Loucy (cell line): ENCODE data around the gene DUSP28.

Source experiments
- H2AFZ ChIP-seq: fragments of 200-600 bp; sonication (generic); 2 replicates; pipeline ENCODE4 v1.6.0; 2016; ENCODE audit warnings: antibody characterized with exemption, mild to moderate bottlenecking, low read length, moderate library complexity
- H3F3A ChIP-seq: fragments of 200-600 bp; 2 replicates; pipeline ENCODE4 v1.6.0; 2016; ENCODE audit warnings: antibody characterized with exemption, low read depth, mild to moderate bottlenecking
- H3K27me3 ChIP-seq: fragments of 200-600 bp; sonication (generic); 2 replicates; pipeline ENCODE4 v1.6.1; 2014; ENCODE audit warnings: low read length, mild to moderate bottlenecking; ENCODE audit not compliant: insufficient read depth, poor library complexity, severe bottlenecking
- H3K36me3 ChIP-seq: fragments of 200-600 bp; sonication (generic); 2 replicates; pipeline ENCODE4 v1.6.1; 2016; ENCODE audit warnings: low read length; ENCODE audit not compliant: insufficient read depth
- H3K4me1 ChIP-seq: fragments of 200-600 bp; sonication (generic); 2 replicates; pipeline ENCODE4 v1.5.1; 2014; ENCODE audit warnings: low read length, mild to moderate bottlenecking; ENCODE audit not compliant: insufficient read depth, poor library complexity, severe bottlenecking
- H3K4me2 ChIP-seq: fragments of 200-600 bp; sonication (generic); 2 replicates; pipeline ENCODE4 v1.6.0; 2014; ENCODE audit warnings: antibody characterized with exemption, low read length, low read depth, mild to moderate bottlenecking; ENCODE audit not compliant: poor library complexity, severe bottlenecking
- H3K4me3 ChIP-seq: fragments of 200-600 bp; sonication (generic); 2 replicates; pipeline ENCODE4 v1.5.1; 2014; ENCODE audit warnings: low read length, mild to moderate bottlenecking, mixed read lengths; ENCODE audit not compliant: poor library complexity, severe bottlenecking
- H3K79me2 ChIP-seq: fragments of 200-600 bp; sonication (generic); 2 replicates; pipeline ENCODE4 v1.6.1; 2014; ENCODE audit warnings: low read length; ENCODE audit not compliant: insufficient read depth
- H3K9ac ChIP-seq: fragments of 200-600 bp; sonication (generic); 2 replicates; pipeline ENCODE4 v1.6.0; 2014; ENCODE audit warnings: mild to moderate bottlenecking, low read depth, low read length, moderate library complexity; ENCODE audit not compliant: poor library complexity, severe bottlenecking
- H3K9me2 ChIP-seq: fragments of 200-600 bp; sonication (generic); replicated peaks from 2 replicates; pipeline ENCODE4 v1.6.1; 2016; ENCODE audit warnings: low read depth, low read length, mixed read lengths
- H3K9me3 ChIP-seq: fragments of 200-600 bp; sonication (generic); 2 replicates; pipeline ENCODE4 v1.6.1; 2014; ENCODE audit warnings: mild to moderate bottlenecking, antibody characterized with exemption, low read length, low read depth; ENCODE audit not compliant: insufficient read depth
- H4K20me1 ChIP-seq: fragments of 200-600 bp; sonication (generic); 2 replicates; pipeline ENCODE4 v1.6.0; 2014; ENCODE audit warnings: antibody characterized with exemption, low read length, mild to moderate bottlenecking; ENCODE audit not compliant: insufficient read depth, poor library complexity, severe bottlenecking
- CTCF ChIP-seq: fragments of 200-600 bp; sonication (generic); conservative IDR thresholded peaks from 2 replicates; pipeline ENCODE4 v1.5.1; 2014; ENCODE audit warnings: mild to moderate bottlenecking, antibody characterized with exemption, low read length
- EZH2phosphoT487 ChIP-seq: fragments of 200-600 bp; IDR thresholded peaks from 2 replicates; pipeline ENCODE4 v1.6.1; 2018; ENCODE audit warnings: antibody characterized with exemption, mild to moderate bottlenecking, moderate library complexity, borderline replicate concordance

The DUSP28 gene

GRCh38 chr2:240539906-240540305 is 20.3 kb upstream of the DUSP28 start:
- Histone ChIP-seq H3K9me3 (no peaks in the 10 kb centered on the region), H3K4me2 (no peak overlapping the region), H3K36me3 (peaks cover 28% of the 10 kb centered on the region; the same call in 1 of the 2 replicates), H3F3A (no peaks in the 10 kb centered on the region), H3K9me2 (no peaks in the 10 kb centered on the region), H3K27me3 (no peaks in the 10 kb centered on the region), H4K20me1 (no peaks in the 10 kb centered on the region), H3K4me3 (no peak overlapping the region), H3K9ac (no peak overlapping the region), H3K79me2 (no peaks in the 10 kb centered on the region), H3K4me1 (no peaks in the 10 kb centered on the region), H2AFZ (no peak overlapping the region)
- TF ChIP-seq EZH2phosphoT487 (no peak), CTCF (no peak)

GRCh38 chr2:240551288-240551687 is 8.9 kb upstream of the DUSP28 start:
- H3K36me3 ChIP-seq: peaks cover 20% of the 10 kb centered on the region
- no peak overlapping the region for H3K4me3 ChIP-seq
- TF ChIP-seq EZH2phosphoT487 (no peak), CTCF (no peak)
- H3K79me2 ChIP-seq: peaks cover 18% of the 10 kb centered on the region; the same call in 1 of the 2 replicates
- H3F3A ChIP-seq: no peaks in the 10 kb centered on the region
- no peak overlapping the region for H2AFZ ChIP-seq
- H3K27me3 ChIP-seq: no peaks in the 10 kb centered on the region
- H4K20me1 ChIP-seq: no peaks in the 10 kb centered on the region
- H3K9ac ChIP-seq: no peak overlapping the region
- no peaks in the 10 kb centered on the region for H3K4me1 ChIP-seq
- no peaks in the 10 kb centered on the region for H3K9me2 ChIP-seq
- H3K9me3 ChIP-seq: peaks cover 7% of the 10 kb centered on the region; the same call in 1 of the 2 replicates
- H3K4me2 ChIP-seq: no peak overlapping the region

- no peak overlapping the region for H3K4me2 ChIP-seq
- H3K9me3 ChIP-seq: peaks cover 7% of the 10 kb centered on the region; the same call in 1 of the 2 replicates
- no peaks in the 10 kb centered on the region for H4K20me1 ChIP-seq
- no peak overlapping the region for H2AFZ ChIP-seq
- H3K27me3 ChIP-seq: no peaks in the 10 kb centered on the region
- no peak for TF ChIP-seq CTCF
- no peak for TF ChIP-seq EZH2phosphoT487
- no peaks in the 10 kb centered on the region for H3F3A ChIP-seq
- H3K9ac ChIP-seq: no peak overlapping the region
- no peaks in the 10 kb centered on the region for H3K4me1 ChIP-seq
- peaks cover 20% of the 10 kb centered on the region for H3K36me3 ChIP-seq
- H3K9me2 ChIP-seq: no peaks in the 10 kb centered on the region
- H3K79me2 ChIP-seq: peaks cover 21% of the 10 kb centered on the region; the same call in 1 of the 2 replicates
- no peak overlapping the region for H3K4me3 ChIP-seq
Measured at GRCh38 chr2:240551811-240552210, 8.3 kb upstream of the DUSP28 start.
